Measurements from ENCODE around the gene MYMK.

Gene MYMK

DNA sequence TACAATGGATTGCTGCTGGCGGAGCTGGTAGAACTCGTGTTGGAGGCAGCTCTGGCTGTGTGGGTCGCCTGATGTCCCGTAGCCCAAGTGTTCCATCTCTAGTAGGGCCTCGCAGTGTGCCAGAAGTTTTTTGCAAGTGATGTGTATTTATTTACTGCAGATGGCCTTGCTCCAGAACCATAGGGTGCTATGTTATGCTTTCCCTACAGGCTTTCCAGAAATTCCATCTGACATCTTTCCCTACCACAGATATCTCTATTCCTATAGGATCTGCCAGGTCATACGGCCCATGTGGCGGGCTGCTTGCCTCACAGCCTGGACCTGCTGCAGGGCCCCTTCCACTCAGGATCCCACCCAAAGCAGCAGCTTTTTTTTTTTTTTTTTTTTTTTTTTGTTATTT is 26.7 kb upstream of the MYMK start:
- in situ Hi-C loops (cut with HindIII; ENCODE audit: low sequenced_read_pairs): no loop called here
- TF ChIP-seq, protein P1, sequence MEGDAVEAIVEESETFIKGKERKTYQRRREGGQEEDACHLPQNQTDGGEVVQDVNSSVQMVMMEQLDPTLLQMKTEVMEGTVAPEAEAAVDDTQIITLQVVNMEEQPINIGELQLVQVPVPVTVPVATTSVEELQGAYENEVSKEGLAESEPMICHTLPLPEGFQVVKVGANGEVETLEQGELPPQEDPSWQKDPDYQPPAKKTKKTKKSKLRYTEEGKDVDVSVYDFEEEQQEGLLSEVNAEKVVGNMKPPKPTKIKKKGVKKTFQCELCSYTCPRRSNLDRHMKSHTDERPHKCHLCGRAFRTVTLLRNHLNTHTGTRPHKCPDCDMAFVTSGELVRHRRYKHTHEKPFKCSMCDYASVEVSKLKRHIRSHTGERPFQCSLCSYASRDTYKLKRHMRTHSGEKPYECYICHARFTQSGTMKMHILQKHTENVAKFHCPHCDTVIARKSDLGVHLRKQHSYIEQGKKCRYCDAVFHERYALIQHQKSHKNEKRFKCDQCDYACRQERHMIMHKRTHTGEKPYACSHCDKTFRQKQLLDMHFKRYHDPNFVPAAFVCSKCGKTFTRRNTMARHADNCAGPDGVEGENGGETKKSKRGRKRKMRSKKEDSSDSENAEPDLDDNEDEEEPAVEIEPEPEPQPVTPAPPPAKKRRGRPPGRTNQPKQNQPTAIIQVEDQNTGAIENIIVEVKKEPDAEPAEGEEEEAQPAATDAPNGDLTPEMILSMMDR (IDR thresholded peaks at IDR 0.05; ENCODE audit: low read depth, low read length): no peak
- no peak overlapping the region for H3K4me3 ChIP-seq (ENCODE audit: low read depth, low read length)
- no peak for DNase-seq (ENCODE audit: low read depth, low spot score)

DNA sequence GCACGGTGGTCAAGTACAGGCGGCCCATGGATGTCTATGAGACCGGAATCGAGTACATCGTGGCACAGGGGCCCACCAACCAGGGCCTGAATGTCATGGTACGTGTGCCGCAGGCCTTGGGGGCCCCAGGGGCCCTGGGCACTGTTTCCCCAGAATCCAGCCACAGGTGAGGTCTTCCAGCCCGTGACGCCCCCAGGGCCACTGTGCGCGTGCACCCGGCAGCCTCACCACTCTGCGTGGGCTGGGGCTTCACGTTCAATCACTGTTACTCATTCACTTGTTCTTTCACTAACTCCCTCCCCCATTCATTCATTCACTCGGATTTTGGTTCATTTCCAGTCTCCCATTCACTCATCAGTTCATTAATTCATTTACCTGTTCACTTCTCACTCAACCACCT is 22.4 kb upstream of the MYMK start:
- TF ChIP-seq, protein P1 (IDR thresholded peaks at IDR 0.05; ENCODE audit: low read depth, low read length): no peak
- in situ Hi-C loops (cut with HindIII; ENCODE audit: low sequenced_read_pairs): no loop called here
- H3K4me3 ChIP-seq (ENCODE audit: low read depth, low read length): no peak overlapping the region
- no peak for DNase-seq (ENCODE audit: low read depth, low spot score)

DNA sequence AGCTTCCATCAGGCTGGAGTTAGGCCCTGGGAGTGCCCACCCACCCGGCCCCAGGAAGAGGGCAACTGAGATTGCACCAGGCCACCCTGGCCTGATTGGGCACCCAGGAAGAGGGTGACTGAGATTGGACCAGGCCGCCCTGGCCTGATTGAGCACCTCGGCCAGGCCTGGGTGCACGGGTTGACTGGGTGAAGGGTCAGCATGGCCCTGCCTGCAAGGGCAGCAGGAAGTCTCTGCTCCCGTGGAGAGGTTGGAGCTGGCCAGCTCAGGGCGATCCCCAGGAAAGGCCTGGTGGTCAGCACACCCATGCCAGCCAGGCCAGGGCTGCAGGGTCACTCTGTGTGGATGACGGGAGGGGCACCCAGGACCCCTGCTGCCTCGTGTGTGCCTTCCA is 21.5 kb upstream of the MYMK start:
- no peak overlapping the region for H3K4me3 ChIP-seq (ENCODE audit: low read depth, low read length)
- TF ChIP-seq, protein P1 (IDR thresholded peaks at IDR 0.05; ENCODE audit: low read depth, low read length): no peak
- DNase-seq (ENCODE audit: low read depth, low spot score): no peak
- in situ Hi-C loops (cut with HindIII; ENCODE audit: low sequenced_read_pairs): no loop called here

DNA sequence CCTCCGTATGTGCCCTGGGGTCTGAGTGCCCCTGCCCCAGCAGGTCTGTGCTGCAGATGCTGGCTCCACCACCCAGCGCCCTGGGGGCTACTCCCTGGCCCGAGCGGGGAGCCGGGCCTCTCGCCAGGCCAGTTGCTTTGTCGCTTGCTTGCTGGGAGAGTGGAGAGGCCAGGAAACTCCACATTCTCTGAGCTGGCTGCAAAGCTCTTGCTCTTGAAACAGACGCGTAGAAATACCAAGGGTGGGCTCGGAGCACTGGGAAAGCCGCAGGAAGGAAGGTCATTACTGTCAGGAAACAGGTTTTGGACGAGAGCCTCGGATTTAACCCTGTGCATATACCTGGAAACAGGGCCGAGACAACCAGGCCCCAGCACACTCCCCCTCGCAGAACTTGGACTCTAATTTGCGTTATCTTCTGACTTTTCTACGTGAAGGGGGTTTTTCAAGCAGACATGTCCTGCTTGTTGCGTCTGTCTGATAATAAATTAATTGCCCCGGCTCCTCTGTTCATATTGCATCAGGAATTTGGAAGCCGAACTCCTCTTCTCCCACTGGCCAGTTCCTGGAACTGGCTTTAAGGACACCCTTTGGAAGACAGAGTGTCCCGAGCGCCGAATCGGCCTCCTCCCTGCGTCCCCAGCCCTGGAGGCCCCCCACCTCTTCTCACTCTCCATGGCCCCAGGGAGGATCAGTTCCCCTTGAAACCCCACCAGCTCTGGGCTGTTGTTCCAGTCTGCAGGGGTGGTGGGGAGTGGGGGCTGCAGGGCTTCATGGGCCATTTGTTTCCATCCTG is 20.9 kb upstream of the MYMK start:
- in situ Hi-C loops (cut with HindIII; ENCODE audit: low sequenced_read_pairs): no loop called here
- no peak for DNase-seq (ENCODE audit: low read depth, low spot score)
- TF ChIP-seq, protein P1 (IDR thresholded peaks at IDR 0.05; ENCODE audit: low read depth, low read length): no peak
- no peak overlapping the region for H3K4me3 ChIP-seq (ENCODE audit: low read depth, low read length)

GRCh38 chr9:133543772-133544467 is 19.2 kb upstream of the MYMK start:
- TF ChIP-seq, protein P1 (IDR thresholded peaks at IDR 0.05; ENCODE audit: low read depth, low read length): no peak
- in situ Hi-C loops (cut with HindIII; ENCODE audit: low sequenced_read_pairs): no loop called here
- no peak overlapping the region for H3K4me3 ChIP-seq (ENCODE audit: low read depth, low read length)
- DNase-seq (ENCODE audit: low read depth, low spot score): no peak

- in situ Hi-C loops (cut with HindIII; ENCODE audit: low sequenced_read_pairs): no loop called here
- H3K4me3 ChIP-seq (ENCODE audit: low read depth, low read length): no peak overlapping the region
- TF ChIP-seq, protein P1 (IDR thresholded peaks at IDR 0.05; ENCODE audit: low read depth, low read length): no peak
- DNase-seq (ENCODE audit: low read depth, low spot score): no peak
Measured at GRCh38 chr9:133542002-133542401, 17.2 kb upstream of the MYMK start.

All from astrocyte of the spinal cord (primary cell).